NCI-H1092 treated with DMSO at 0.1 percent for 48 hours (cell line): Measurements from ENCODE around the gene PGM1.
A peak's percentile ranks its signal among the peaks of the same experiment; 100 is the strongest.

Experiments used
- DNase-seq: peaks from one replicate; lab custom pipeline; 2025; lab: John Stamatoyannopoulos, UW

The PGM1 gene

DNA sequence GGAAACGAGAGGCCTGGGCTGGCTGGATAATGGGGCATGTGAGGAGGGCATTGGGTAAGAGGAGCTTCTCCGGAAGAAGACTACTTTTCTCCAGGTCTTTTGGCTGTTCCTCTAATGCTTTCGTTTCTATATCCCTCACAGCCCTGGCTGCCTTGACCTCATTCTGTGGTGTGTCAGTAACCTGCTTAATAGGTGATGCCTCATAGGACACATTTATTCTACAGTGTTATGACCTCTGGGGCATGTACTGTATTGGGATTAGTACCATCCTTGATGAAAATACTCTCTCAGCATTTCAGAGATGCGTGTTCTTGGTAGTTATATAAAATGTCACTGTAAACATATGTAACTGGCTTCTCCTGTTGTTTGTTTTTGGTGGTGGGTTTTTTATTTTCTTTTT lies 40.1 kb downstream of the PGM1 start:
- DNase-seq = no peak

GRCh38 chr1:63634471-63634870 lies 41.3 kb downstream of the PGM1 start:
- DNase-seq = no peak

DNA sequence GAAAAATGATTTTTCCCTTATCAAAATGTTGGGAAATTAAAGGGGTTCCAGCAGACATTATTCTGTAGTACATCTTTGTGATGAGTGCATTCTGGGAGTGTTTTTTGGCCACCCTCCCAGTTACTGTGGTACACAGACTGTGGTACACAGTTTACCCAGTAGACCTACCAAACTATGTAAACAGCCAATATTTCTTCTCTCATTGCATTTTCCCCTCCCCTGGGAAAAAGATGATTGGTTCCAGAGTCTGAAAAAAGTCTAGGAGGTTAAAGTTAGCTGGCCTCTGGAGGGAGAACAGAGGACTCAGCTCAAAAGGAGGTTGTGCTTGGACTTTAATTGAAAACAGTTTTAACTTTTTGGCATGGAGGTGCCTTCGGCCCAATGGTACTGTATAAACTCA lies 42.5 kb downstream of the PGM1 start:
- DNase-seq = no peak

DNA sequence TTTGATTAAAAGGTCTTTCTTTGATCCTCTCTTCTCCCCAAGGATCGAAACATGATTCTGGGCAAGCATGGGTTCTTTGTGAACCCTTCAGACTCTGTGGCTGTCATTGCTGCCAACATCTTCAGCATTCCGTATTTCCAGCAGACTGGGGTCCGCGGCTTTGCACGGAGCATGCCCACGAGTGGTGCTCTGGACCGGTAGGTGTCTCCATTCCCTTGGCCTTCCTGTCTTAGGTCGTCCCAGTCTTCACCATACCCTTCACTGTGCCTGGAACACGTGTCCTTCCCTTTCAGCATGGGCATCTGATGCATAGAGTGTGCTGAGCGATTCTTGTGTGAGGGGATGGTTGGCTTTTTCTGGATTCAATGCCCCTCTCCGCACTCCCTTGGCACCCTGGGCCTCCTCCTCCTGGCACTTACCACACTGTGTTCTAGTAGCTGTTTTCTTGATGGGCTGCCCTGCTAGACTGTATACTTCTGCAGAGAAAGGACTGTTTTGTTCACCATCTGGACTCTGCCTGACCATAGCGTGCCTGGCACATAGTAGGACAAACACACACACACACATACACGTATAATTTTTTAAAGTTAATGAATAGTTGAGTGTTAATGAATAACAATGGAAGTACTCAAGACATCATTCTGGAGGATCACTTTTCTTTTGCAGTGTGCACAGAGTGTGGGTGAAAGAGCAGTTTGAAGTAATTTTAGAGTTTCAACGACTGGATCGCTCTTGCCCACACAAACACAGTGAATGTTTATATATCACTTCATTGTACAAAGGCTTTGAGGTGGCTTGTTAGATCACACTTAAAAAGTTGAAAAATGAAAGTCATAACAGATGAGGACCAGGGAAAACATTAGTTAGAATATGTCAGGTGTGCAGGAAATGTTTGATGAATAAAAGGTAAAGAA lies 43.2 kb downstream of the PGM1 start:
- no peak for DNase-seq

- DNase-seq = no peak
Observed at GRCh38 chr1:63638471-63638870, 45.3 kb downstream of the PGM1 start.

DNA sequence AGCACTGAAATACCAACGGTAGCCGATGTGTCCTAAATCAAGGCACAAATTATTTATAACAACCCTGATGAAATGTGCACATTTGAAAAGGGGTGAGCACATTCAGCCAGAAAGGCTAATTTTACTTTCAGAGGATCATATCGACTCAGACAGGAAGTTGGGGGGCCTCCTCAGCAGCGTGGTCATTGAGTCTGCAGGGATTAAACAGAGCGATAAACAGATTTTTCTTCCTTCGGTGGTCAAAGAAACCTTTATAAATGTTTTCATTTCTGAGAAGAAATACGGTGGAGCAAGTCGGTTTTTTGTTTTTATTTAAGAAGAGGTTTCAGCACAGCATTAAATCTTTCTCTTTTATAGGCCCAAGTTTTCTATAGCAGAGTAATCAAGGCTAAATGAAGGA lies 45.7 kb downstream of the PGM1 start:
- no peak for DNase-seq

DNA sequence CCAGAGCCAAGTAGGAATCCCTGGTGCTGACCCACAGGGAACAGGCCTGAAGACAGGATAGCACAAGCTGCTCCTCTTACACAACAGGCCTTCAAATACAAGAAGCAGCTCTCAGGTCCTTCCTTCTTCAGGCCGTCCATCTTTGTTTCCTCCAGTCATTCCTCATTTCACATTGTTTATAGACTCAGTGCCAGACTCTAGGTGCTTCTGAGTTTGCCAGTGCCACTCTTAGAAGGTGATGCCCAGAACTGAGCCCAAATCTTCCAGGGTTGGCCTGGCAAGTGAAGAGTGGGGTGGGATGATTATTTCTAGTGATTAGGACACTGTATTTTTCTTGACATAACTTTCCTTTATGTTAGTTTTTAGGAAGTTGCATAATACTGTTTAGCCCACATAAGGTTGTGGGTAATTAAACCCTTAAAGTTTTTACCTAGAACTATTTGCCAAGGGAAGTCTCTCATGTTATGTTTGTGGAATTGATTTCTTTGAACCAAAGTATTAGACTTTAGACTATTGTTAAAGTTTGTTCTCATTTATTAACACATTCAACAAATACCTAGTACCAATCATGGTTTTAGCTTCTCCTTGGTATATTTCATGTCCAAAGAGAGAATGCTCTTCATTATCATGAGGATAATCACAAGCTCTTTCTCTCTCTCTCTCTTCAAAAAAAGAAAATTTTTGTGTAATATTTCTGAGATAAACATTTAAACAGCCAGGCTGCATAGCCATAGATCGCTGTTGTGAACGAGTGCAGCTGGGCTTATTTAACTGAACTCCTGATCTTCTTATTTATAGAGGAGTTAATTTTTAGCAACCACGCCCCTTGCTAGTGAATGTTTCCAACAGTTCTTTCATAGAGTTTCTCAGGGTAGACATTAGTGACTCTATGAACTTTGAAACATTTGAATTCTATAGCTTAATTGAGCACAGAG lies 47.7 kb downstream of the PGM1 start:
- DNase-seq = no peak

DNA sequence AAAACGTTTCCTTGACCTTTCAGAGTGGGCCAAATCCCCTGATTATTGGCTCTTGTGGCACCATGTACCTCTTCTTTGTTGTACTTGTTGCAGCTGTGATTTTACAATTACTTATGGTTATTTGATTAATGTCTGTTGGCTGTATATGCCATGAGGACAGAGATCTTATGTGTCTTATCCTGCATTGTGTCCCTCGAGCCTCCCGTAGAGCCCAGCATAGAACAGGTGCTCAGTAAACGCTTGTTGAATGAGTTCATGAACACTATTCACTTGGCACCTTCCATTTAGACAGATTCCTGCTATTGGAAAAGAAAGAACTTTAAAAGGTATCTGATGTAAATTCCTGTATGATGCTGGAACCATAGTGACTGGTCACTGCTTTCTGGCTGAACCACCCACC lies 48.4 kb downstream of the PGM1 start:
- DNase-seq = no peak

DNA sequence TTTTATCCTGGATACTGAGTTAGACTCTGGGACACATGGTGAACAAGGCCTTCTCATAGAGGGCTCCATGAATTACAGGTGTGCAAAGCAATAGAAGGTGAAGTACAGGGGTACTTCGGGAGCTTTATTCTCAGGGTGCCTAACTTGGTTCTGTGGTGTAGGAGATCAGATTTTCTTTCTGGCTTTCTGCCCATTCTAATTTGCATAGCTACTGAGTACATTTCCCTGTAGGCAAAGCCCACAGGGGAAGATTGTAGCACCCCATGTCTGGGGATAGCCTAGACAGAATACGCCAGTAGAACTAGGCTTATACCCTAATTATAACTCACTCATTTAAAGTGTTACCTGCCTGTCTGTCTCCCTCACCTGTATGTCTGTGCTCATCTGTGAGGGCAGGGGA lies 49.7 kb downstream of the PGM1 start:
- DNase-seq = no peak

DNA sequence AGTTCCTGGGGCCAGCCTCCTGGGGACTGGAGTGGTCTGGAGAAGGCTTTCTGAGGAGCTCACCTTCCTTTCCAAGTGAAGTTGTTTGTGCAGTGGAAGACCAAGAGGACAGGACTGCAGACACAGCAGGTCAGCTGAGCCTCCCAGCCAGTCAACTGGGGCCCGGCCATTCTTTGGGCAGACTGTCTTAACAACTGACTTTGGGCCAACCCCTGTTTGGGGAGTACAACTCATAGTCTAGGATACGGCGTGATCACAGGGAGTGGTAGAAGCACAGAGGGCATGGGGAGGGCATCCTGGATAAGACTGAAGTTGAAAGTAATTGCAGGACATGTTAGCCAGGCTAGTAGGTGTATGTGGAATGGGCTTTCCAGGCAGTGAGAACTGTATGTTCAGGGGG lies 50.3 kb downstream of the PGM1 start:
- no peak for DNase-seq

DNA sequence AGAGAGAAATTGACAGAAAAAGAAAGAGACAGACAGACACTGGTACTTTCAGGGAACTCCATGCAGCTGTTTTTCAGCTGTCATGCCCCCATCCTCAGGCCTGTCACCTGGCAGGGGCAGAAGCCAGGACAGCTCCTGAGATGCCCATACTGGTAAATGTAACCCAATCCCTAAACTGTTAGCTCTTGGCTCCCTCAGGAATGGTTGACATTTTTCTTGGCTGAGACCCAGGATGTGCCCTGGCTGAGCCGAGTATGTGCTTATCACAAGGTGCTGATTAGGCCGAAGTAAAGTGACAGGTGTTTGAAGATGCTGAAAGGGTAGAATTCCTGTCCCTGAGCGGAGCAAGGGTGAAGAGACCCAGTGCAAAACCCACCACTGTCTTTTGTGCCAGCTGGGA lies 50.7 kb downstream of the PGM1 start:
- DNase-seq = peak; percentile 65

DNA sequence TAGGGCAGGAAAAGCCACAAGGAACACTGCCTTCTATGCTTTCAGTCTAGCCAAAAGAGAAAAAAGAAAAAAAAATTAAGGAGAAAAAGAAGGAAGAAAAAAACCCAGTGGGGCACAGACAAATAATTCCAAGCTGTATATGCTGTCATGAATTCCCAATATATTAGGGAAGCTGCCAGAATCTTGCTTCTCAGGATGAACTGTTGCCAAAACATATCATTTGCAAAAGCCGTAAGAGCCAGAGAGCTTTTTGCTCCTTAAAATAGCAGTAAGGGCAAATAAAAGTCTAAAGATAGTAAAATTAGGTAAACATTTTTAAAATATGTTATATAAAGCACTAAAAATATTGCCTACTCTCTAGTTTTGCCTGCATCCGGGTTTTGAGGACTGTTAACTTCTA lies 52.1 kb downstream of the PGM1 start:
- no peak for DNase-seq

GRCh38 chr1:63648689-63649088 lies 55.5 kb downstream of the PGM1 start:
- DNase-seq = no peak

GRCh38 chr1:63651161-63651701 lies 58.0 kb downstream of the PGM1 start:
- no peak for DNase-seq

DNA sequence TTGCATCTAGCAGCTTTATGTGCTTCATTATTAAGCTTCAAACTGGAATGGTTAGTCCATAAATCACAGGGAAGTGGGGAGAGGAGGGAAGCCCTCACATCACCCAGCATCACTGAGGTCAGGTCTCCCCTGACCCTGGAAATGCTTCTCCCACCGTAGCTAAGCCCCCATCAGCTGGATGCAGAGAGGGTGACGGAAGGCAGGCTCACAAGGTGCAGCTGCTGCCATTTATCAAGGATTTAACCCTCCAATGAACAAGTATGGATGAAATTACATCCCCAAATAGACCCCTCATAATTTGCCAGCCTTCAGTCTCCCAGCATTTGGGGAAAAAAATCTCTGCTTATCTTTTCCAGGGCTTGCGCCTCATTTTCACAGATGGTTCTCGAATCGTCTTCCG lies 60.8 kb downstream of the PGM1 start:
- no peak for DNase-seq

GRCh38 chr1:63659448-63659847 lies 66.2 kb downstream of the PGM1 start:
- DNase-seq = no peak

GRCh38 chr1:63662056-63662836 lies 69.0 kb downstream of the PGM1 start:
- DNase-seq = no peak

DNA sequence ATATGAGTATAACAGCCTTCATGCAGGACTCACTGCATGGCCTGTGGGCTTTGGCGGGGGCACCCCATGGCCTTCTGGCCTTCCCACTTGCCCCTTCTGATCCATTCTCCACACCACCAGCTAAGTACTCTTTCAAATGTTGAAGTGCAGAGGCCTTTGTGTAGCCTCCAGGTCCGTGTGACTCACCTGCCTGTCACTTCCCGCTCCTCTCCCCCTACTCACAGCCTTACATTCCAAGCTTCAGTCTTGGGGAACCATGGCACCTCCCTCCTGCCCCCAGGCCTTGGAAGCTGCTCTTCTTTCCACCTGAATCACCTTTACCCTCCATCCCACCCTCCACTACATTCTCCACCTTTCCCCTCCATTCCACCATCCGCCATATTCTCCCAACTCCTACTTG lies 69.6 kb downstream of the PGM1 start:
- no peak for DNase-seq

DNA sequence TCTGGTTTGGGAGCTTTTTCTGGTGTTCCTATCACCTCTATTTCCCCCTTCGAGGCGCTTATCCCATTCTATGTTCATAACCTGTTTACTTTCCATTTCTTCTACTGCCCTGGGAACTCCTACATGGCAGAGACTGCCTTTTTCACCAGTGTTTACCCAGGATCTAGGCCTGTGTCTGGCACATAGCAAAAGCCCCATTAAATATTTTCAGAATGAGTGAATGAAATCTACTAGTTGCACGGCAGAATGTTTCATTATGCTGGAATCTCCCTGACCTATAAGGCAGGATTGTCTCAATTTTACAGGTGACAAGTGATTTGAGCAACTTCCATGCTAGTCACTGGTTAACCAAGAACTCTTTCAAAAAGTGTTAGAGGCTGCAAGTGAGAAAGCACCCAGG lies 70.1 kb downstream of the PGM1 start:
- DNase-seq = no peak

GRCh38 chr1:63663873-63664272 lies 70.7 kb downstream of the PGM1 start:
- no peak for DNase-seq

GRCh38 chr1:63664742-63665141 lies 71.5 kb downstream of the PGM1 start:
- no peak for DNase-seq

DNA sequence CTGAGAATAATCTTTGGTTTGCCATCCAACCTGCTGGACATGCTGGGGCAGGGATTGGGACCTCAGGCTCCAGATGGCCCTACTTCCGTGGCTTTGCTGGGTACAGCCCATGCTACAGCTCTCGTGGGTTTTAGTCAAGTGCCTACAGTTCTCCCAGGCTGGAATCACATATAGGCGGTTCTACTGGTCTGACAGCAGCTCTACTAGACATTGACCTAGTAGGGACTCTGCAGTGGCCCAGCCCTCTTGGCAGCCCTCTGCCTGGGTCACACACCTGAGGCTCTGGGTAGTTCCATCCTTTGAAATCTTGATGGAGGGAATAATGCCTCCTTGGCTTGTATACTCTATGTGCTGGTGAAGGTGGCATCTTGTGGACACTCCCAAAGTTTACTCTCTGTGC lies 72.2 kb downstream of the PGM1 start:
- DNase-seq = no peak
